A549 treated with RU486 at 1 μM for 4 hours (cell line): ENCODE data around the gene NCF1. TPM values are rescaled to one million over a fixed set of nuclear protein-coding genes. Genes with fewer than 3 reads are reported as not detected.

ENCODE experiments used
- total RNA-seq: library from RNA; stranded (reverse); fragments of 200-300 nt; extraction: Qiagen RNA extraction; gene quantifications from 5 replicates; pipeline ENCODE4 v1.2.3, GENCODE V29; 2022; ENCODE audit warnings: low read depth

NCF1 gene
- total RNA-seq: 0.08 to 0.17 TPM (median 0.15 TPM) in 3 of 5 replicates, not detected in the others

GRCh38 chr7:74773760-74774750 is at the start of gene NCF1:
NCF1 (plus strand) TSS chr7:74774011; CDS start chr7:74774032, 21 bp downstream.

Other genes starting within 250 kb of the NCF1 start
- gene GTF2I, start 116.3 kb upstream of the NCF1 start, total RNA-seq: 61.1 to 94.3 TPM (median 90.3 TPM) in 5 replicates
- 3.4 to 6.2 TPM (median 5.5 TPM) in 5 replicates for gene GTF2IRD2, start 77.6 kb downstream of the NCF1 start, total RNA-seq
- 1.3 to 3.9 TPM (median 2.9 TPM) in 5 replicates for gene CASTOR2, start 190.7 kb downstream of the NCF1 start, total RNA-seq